ENCODE data around the gene RNF217.
"Not testable (repeated sequence)": the region's sequence is repeated elsewhere in the genome, so short reads cannot be mapped to it uniquely, and the experiment has no call there.

Gene RNF217

DNA sequence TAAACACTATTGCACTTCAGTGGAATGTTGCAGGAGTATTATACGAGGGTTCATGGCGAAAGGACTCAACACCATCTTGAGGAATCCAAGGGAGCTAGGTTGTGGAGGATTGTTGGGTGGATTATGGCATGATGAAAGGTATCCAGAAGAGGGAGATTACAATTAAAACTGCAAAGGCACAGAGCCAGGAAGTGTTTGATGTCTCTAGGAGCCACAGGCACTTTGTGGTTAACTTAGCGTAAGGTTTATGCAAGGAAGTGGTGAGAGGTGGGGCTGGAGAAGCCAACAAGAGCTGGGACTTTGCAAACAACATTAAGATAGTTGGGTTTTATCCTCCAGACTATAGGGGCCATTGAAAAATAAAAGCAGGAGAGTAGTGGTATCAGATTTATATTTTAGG is 104.7 kb downstream of the RNF217 start:
- DNase-seq, result peak; percentile 82 to 89

DNA sequence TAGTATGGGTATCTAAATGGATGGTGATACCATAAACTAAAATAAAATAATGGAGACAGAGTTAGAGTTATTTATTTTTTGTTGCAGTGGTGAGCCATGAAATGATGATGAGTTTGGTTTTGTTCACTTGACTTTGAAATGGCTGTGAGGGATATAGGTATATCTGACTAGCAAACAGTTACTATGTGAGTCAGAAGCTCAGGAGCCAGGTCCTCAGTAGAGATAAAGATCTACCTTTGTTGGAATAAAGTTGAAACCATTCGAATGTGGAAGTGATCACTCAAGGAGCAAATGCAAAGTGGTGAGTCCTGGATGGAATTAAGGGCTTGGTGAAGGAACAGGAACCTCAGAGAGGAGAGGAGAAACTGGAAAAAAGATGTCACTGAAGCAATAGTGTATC is 105.3 kb downstream of the RNF217 start:
- no peak for DNase-seq

DNA sequence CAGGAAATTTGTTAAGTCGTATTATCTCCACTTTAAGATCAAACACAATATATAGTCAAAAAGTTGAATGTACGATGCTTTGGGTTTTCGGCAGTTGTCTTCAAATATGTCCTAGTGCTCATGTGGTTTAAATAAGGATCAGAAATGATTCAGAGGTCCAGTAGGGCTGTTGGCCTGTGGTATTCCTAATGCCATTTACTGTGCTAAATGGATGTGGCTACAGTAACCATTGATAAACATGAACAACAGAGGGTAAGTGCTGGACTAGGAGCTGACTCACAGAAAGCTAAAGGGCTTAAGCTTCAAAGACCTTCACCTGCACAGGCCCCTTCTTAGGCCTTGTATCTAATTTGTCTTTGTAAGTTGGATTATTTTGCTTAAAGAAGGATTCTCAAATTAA is 110.8 kb downstream of the RNF217 start:
- DNase-seq, result no peak

DNA sequence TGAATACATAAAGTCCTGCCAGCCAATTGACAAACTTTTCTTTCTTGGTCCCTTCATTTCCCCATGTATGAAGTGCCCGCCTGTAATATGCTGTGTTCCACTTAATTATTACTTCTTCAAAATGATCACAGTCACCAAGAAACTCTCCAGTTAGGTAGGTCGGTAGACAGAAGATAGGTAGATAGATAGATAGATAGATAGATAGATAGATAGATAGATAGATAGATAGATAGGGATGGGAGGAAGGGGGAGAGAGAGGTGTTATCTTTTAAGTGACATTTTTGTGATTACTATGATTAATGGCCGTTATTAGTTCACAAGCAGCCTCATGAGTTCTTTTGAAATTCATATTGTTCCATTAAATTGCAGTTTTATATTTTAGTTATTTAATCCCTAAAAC is 111.9 kb downstream of the RNF217 start:
- DNase-seq, result no peak

DNA sequence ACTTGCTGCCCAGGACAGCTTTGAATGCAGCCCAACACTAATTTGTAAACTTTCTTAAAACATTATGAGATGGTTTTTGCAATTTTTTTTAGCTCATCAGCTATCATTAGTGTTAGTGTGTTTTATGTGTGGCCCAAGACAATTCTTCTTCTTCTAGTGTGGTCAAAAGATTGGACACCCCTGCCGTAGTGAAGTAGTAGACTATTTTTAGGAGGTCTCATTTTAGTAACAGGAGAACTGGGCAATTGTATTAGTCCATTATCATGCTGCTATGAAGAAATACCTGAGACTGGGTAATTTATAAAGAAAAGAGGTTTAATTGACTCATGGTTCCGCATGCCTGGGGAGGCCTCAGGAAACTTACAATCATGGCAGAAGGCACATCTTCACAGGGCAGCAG is 112.8 kb downstream of the RNF217 start:
- not testable (repeated sequence) for DNase-seq

DNA sequence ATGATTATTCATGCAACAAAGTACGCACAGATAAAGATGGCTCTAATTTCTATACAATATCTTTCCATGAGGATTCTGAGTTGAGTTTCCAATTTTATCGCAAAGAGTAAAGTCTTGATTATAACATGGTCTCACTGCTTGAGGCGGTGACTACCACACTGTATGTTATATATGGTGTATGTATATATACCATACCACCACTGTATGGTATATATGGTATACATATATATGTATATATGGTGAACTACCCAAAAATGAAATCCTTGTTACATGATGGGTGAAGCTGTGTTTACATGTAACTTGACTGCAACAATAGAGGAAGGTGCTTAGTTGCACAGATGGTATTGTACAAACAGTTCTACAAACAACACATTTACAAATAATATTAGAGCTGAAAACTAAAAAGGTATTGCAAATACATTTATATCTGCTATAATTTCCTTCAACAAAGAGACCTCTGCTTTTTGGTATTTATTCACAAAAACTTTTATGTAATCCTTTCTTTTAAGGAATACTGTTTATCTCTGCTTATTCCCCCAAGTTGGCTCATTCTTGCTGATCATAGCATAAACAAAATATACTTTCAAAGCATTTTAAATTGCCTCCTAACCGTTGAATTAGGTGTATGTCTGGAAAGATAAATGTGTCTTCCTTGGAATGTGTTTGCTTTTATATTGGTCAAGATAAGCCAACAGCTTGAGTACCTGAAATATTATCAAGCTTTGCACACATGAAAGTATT is 113.7 kb downstream of the RNF217 start:
- DNase-seq, result no peak

DNA sequence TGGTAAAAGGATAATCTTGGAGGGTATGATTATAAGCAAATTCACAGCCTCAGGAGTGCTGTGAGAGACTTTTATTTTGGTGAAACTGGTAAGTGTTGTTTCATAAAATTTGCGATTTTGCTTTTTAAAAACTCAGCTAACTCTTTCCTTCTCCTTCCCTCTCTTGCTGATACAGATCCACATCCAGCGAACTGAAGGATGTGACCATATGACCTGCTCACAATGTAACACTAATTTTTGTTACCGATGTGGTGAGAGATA is 114.2 kb downstream of the RNF217 start:
- no peak for DNase-seq

DNA sequence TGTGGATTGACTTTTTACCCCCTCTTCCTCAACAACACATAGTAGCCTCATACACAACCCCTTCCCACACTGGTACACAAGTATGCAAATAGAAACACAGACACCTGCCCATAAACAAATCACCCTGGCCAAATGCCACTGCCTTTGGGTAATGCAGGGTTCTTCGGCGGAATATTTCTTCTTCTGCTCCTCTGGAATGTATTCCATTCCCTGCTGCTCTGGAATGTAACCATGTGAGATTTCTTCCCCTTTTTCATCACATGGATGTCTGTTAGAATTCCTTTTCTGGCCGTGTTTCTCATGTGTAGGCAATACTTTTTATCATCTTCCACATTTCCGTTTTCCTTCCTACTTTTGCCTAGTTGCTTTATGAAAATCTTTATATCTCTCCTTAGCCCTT is 115.2 kb downstream of the RNF217 start:
- no peak for DNase-seq

DNA sequence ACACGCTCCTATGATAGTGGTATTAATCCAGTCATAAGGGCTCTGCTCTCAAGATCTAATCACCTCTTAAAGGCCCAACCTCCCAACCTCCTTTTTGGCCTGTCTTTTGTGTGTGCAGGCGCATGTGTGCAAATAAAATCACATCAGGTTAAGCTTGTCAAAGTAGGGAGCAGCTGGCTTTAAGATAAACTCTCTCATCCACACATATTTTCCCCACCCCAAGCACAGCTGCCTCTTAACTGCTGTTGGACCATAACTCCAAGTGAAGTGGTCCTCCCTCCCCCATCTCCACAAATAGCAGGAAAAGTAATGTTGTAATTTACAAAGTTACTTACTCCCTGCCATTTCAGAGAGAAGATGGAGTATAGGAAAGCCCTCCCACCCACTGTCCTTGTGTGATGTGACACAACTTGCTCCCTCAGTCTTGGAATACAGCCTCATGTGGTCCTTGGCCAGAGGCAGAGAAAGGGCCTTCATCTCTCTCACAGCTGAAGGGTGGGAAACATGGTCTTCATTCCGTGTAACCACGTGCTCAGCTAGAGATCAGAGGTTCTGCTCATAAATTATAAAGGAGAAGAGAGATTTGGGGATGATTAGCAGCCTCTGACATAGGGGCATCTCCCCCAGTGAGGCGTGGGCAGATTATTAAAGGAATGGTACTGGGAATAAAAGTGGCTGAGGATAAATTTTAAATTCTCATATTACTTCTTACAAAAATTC is 116.5 kb downstream of the RNF217 start:
- DNase-seq, result no peak

DNA sequence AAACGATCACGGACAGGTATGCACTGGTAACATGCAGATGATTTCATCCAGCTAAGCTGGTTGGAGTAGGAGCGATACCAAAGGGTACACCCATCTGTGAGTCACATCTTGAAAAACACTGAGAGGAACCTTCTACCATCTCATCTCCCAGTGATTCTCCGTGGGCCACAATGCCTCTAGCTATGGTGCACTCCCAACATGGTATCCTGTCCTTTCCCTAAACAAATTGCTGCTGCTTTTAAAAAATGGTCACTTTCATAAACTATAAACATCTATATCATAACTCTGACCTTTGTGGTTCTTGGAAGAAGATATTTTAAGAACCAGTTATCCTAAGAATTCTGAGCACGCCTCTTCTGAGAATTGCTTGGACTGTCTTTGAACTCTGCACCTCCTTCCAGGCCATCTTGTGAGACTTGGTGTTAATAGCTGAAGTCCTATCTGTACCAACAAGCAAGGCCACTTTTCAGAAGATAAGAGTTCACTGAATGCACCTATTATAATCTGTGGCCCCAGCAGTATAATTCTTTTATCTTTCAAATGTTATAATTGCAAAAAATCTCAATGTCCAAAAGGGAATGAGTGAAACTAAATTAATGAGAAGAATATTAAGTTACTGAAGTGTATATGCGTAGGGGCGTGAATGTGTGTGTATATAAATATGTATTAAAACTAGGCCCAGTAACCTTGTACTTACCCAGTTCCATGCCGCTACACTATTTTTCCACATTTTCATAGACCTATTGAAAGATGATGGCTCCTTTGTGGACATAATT is 120.9 kb downstream of the RNF217 start:
- no peak for DNase-seq

DNA sequence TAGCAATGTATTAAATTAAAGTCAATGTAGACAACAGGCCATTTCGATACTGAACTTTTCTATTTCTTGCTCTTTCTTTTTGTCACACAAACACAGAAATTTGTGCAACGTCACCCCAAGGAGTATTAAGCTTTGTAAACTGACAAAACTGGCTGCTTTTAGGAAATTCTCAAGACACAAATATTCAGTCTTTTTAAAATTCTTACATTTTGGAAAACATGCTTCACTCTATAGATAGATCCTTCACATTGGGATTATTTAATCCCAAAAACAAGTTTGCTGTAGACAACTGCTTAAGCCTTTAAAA is 121.4 kb downstream of the RNF217 start:
- no peak for DNase-seq

DNA sequence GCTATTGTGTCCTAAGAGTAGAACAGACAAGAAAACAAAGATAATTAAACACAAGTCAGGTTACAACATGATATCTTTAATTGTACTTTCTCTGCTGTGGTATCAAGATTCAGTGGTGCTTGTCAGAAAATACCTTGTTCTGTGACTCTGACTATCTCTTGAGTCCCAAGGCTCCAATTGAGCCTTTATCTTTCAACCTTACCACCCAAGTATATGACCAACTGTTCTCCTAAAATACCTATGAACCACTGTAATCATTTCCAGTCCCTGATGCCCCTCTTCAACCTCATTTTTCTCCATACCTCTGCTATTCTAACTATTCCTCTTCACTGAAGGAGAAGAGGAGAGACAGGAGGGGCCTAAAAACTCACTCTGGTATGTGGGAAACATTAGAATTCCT is 124.5 kb downstream of the RNF217 start:
- no peak for DNase-seq

DNA sequence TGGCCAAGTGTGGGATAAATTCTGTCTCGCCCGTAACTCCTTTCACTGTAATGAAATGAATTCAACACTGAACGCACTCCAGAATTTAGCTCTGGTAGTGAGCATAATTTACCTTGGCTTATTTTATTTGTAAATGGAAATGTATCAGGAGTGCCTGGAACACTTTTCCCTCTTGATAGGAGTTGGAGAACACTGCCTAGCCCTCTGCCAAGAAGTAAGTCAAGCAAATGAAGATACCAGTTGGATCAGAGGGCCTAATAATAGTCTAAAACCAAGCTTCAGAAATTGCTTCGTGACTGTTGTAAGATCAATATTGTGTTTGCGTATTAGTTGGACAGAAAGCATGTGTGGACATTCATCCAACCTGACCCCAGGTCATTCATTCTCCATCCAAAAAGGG is 126.7 kb downstream of the RNF217 start:
- DNase-seq, result no peak

DNA sequence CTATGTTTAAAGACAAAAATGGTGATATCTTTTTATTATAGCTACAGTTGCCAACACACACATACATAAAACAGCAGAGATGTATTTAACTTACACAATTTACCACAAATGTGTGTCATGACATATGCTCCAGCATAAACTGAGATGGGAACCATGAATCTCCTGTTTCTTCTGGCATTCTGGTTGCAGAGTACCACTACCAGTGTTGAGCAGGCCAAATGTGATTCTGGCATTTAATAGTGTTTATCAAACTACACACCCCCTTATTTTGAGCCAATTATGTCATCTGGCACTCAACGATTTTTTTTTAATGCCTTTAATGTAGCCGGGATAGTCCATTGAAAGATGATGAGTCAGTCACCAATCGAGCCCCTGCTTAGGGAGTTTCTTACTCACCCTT is 132.3 kb downstream of the RNF217 start:
- no peak for DNase-seq

DNA sequence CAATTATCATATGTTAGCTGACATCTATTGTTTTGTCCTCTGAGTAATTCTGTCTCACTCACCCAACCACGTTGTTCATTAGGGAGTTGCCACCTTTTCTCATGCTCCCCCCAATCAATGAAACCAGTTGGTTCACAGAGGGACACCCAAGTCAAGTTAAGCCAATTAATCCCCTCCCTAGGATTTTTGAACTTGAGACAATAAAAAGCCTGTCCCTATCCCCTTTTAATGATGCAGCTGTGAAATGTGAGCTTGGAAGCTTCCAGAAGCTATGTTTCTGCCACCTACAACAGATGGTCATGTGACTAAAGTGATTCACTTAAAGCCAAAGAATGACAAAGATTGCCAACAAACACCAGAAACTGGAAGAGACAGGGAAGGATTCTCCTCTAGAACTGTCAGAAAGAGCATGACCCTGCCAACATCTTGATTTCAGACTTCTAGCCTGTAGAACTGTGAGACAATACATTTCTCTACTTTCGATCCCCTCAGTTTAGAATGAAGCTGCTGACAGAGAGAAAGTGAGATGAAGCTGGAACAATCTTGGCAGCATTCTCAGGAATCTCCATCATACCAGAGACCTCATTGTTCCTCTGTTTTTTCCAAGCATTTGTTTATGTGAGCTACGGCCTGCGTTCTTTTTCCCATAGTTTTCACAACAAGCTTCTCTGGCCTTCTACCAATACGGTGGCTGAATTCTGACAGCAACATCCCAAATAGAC is 133.5 kb downstream of the RNF217 start:
- DNase-seq, result no peak

DNA sequence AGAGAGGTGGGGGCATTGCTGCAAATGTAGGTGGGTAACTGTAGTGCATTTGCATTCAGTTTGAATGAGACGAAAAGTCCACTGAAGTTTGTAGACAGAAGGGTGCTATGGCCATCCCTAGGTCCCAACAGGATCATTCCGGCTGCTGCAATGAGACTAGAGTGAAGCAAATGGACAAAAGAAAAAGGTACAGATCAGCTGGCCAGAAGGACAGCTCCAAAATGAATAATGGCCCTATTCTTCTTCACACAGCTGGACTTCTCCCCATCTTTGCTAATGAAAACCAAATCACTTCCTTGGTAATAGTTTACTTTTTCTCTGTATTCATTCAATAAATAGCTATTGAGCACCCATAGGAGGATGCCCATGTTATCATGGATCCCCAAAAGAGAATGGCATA is 134.9 kb downstream of the RNF217 start:
- no peak for DNase-seq

DNA sequence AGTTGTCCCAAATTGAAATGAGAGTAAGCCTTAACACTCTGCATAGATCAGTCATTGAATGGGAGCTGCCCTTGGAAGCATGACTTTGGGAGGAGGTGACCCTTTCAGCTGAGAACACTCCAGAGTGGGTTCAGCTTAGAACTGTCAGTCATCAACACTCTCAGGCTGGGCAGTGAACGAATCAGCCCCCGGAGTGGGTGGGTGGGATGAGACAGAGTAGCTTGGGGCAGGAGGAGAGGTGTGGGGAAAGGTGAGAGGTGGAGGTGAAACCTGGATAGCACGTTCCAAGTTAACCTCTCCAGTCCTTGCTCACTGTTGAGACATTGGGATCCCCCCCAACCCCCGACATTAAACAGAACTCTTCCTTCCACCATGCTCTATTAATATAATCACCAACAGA is 136.0 kb downstream of the RNF217 start:
- no peak for DNase-seq

DNA sequence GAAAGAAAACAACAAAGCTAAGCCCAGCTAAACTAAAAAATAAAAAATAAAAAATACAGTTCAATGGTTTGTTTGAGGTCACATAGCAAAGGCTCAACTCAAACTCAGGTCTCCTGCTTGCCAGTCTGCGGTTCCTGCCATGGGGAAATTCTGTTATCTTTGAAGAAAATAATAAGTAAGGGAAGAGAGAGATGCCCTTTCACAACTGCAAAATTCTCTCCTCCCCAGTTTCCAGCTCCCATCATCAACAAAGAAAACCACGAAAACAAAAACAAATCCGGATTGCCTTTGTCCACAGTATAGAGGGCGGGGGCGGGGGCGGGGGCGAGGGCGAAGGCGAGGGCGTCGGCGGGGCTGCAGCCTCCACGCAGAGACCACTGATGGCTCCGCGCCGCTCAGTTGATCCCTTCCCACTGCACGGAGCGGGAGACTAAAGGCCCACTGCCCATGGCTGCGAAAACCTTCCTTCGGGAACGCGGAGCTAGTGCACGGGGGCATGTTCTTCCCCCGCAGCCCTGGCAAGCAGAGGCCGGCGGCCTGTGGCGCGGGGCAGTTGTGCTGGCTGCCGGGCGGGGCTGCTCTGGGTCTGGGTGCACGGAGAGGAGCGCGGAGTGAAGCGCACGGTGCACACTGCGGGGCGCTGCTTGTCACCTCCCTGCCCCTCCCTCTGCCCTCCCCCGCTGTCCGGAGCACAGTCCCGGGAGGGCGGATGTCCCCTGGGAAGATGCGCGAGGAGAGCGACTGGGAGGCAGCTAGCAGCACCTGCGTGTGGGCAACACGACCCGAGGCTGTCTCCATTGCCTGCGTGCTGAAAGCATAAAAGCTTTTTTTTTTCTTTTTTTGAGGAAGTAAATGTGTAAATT is 137.2 kb downstream of the RNF217 start:
- DNase-seq, result no peak

DNA sequence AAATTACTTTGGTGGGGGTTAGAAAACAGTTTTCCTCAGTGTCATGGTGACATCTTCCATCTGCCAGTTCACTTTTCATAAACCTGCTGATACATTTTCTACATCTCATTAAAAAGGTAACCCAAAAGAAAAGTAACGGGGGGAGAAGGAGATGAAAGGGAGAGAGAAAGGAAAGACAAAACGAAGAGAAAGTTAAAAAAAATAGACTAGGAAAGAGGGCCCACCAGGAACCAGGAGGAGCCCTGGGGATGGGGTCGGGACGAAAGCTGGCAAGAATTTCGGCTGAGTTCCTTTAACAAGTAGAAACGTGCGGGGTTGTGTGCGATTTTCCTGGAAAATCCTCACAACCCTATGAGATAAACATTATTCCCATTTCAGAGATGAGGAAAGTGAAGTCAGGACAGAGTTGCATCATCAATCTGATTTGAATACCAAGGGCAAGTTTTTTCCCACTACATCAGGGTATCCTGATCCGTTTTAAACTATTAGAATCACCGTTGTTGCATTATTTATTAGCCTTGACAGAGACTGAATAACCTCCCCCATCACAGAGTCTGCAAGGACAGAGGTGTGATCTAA is 137.9 kb downstream of the RNF217 start:
- DNase-seq, result no peak

DNA sequence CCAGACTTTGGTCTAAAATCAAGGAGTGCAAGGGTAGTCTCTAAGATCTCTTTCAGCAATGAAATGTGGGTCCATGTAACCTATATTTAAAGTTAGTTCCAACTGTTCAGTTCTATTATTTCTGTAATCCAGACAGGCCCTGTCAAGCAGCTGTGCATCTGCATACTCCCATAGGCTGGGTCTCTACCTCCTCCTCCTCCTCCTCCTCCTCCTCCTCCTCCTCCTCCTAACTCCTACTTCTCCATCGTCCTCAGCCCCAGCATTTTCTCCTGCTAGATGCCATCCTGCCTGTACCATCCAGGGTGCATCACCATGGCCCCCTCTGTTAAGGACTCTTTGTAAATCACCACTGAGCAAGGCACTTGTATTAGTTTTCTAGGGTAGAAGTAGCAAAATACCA is 138.9 kb downstream of the RNF217 start:
- no peak for DNase-seq

DNA sequence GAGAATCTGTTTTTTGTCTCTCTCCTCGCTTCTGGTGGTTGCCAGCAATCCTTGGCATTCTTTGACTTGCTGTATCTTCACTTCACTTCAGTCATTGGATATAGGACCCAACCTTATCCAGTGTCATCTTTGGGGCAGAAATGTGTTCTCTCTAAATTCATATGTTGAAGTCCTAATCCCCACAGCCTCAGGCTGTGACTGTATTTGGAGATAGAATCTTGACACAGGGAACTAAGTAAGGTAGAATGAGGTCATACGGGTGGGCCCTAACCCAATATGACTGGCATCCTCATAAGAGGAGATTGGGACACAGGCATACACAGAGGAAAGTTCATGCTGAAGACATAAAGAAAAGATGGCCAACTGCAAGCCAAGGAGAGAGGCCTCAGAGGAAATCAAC is 139.4 kb downstream of the RNF217 start:
- no peak for DNase-seq

DNA sequence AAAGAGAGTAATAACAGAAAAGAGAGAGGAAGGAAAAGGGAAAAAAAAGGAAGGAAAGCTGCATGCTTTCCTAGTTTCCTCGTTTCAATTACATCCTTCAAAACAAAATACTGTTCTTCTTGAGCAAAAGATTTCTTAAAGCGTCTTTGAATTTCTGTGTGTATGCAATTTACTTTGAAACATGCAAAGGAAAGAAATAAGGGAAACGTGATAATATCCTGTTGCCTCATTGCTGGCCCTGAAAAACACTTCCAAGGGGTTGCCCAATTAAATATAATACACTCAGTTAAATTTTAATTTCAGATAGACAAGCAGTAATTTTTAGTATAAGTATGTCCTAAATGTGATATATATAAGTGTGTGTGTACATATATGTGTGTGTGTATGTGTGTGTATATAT is 140.2 kb downstream of the RNF217 start:
- peak; percentile 7 to 36 for DNase-seq
